HG03558 (cell line): ENCODE data around the gene MAPT.
"Not testable (repeated sequence)": the region's sequence is repeated elsewhere in the genome, so short reads cannot be mapped to it uniquely, and the experiment has no call there.

ENCODE experiments used
- ATAC-seq: cut with Tn5 transposase; IDR thresholded peaks from one replicate; pipeline ENCODE4 v1.9.1; 2021; ENCODE audit warnings: moderate number of reproducible peaks; ENCODE audit not compliant: unreplicated experiment; ENCODE audit errors: extremely low read depth

The MAPT gene

DNA sequence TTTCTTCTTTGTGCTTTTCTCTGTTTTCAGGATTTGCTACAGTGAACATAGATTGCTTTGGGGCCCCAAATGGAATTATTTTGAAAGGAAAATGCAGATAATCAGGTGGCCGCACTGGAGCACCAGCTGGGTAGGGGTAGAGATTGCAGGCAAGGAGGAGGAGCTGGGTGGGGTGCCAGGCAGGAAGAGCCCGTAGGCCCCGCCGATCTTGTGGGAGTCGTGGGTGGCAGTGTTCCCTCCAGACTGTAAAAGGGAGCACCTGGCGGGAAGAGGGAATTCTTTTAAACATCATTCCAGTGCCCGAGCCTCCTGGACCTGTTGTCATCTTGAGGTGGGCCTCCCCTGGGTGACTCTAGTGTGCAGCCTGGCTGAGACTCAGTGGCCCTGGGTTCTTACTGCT lies 105.9 kb downstream of the MAPT start:
- no peak for ATAC-seq

DNA sequence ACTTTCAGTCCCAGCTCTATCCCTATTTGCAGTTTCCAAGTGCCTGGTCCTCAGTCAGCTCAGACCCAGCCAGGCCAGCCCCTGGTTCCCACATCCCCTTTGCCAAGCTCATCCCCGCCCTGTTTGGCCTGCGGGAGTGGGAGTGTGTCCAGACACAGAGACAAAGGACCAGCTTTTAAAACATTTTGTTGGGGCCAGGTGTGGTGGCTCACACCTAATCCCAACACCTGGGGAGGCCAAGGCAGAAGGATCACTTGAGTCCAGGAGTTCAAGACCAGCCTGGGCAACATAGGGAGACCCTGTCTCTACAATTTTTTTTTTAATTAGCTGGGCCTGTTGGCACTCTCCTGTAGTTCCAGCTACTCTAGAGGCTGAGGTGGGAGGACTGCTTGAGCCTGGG lies 106.4 kb downstream of the MAPT start:
- no peak for ATAC-seq

DNA sequence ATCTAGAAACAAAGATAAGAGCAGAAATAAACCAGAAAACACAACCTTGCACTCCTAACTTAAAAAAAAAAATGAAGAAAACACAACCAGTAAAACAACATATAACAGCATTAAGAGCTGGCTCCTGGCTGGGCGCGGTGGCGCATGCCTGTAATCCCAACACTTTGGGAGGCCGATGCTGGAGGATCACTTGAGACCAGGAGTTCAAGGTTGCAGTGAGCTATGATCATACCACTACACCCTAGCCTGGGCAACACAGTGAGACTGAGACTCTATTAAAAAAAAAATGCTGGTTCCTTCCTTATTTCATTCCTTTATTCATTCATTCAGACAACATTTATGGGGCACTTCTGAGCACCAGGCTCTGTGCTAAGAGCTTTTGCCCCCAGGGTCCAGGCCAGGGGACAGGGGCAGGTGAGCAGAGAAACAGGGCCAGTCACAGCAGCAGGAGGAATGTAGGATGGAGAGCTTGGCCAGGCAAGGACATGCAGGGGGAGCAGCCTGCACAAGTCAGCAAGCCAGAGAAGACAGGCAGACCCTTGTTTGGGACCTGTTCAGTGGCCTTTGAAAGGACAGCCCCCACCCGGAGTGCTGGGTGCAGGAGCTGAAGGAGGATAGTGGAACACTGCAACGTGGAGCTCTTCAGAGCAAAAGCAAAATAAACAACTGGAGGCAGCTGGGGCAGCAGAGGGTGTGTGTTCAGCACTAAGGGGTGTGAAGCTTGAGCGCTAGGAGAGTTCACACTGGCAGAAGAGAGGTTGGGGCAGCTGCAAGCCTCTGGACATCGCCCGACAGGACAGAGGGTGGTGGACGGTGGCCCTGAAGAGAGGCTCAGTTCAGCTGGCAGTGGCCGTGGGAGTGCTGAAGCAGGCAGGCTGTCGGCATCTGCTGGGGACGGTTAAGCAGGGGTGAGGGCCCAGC lies 107.3 kb downstream of the MAPT start:
- no peak for ATAC-seq

DNA sequence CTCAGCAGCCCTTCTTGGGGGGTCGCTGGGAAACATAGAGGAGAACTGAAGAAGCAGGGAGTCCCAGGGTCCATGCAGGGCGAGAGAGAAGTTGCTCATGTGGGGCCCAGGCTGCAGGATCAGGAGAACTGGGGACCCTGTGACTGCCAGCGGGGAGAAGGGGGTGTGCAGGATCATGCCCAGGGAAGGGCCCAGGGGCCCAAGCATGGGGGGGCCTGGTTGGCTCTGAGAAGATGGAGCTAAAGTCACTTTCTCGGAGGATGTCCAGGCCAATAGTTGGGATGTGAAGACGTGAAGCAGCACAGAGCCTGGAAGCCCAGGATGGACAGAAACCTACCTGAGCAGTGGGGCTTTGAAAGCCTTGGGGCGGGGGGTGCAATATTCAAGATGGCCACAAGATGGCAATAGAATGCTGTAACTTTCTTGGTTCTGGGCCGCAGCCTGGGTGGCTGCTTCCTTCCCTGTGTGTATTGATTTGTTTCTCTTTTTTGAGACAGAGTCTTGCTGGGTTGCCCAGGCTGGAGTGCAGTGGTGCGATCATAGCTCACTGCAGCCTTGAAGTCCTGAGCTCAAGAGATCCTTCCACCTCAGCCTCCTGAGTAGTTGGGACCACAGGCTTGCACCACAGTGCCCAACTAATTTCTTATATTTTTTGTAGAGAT lies 108.1 kb downstream of the MAPT start:
- ATAC-seq = no peak

DNA sequence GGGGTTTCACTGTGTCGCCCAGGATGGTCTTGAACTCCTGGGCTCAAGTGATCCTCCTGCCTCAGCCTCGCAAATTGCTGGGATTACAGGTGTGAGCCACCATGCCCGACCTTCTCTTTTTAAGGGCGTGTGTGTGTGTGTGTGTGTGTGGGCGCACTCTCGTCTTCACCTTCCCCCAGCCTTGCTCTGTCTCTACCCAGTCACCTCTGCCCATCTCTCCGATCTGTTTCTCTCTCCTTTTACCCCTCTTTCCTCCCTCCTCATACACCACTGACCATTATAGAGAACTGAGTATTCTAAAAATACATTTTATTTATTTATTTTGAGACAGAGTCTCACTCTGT lies 108.6 kb downstream of the MAPT start:
- no peak for ATAC-seq

DNA sequence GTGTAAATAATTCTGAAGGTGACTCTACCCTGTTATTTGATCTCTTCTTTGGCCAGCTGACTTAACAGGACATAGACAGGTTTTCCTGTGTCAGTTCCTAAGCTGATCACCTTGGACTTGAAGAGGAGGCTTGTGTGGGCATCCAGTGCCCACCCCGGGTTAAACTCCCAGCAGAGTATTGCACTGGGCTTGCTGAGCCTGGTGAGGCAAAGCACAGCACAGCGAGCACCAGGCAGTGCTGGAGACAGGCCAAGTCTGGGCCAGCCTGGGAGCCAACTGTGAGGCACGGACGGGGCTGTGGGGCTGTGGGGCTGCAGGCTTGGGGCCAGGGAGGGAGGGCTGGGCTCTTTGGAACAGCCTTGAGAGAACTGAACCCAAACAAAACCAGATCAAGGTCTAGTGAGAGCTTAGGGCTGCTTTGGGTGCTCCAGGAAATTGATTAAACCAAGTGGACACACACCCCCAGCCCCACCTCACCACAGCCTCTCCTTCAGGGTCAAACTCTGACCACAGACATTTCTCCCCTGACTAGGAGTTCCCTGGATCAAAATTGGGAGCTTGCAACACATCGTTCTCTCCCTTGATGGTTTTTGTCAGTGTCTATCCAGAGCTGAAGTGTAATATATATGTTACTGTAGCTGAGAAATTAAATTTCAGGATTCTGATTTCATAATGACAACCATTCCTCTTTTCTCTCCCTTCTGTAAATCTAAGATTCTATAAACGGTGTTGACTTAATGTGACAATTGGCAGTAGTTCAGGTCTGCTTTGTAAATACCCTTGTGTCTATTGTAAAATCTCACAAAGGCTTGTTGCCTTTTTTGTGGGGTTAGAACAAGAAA lies 109.8 kb downstream of the MAPT start:
- no peak for ATAC-seq

DNA sequence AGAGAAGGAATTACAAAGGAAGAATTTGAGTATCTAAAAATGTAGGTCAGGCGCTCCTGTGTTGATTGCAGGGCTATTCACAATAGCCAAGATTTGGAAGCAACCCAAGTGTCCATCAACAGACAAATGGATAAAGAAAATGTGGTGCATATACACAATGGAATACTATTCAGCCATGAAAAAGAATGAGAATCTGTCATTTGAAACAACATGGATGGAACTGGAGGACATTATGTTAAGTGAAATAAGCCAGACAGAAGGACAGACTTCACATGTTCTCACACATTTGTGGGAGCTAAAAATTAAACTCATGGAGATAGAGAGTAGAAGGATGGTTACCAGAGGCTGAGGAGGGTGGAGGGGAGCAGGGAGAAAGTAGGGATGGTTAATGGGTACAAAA lies 111.7 kb downstream of the MAPT start:
- ATAC-seq = not testable (repeated sequence)

DNA sequence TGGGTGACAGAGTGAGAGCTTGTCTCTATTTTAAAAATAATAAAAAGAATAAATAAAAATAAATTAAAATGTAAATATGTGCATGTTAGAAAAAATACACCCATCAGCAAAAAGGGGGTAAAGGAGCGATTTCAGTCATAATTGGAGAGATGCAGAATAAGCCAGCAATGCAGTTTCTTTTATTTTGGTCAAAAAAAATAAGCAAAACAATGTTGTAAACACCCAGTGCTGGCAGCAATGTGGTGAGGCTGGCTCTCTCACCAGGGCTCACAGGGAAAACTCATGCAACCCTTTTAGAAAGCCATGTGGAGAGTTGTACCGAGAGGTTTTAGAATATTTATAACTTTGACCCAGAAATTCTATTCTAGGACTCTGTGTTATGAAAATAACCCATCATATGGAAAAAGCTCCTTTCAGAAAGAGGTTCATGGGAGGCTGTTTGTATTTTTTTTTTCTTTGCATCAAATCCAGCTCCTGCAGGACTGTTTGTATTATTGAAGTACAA lies 113.2 kb downstream of the MAPT start:
- no peak for ATAC-seq

DNA sequence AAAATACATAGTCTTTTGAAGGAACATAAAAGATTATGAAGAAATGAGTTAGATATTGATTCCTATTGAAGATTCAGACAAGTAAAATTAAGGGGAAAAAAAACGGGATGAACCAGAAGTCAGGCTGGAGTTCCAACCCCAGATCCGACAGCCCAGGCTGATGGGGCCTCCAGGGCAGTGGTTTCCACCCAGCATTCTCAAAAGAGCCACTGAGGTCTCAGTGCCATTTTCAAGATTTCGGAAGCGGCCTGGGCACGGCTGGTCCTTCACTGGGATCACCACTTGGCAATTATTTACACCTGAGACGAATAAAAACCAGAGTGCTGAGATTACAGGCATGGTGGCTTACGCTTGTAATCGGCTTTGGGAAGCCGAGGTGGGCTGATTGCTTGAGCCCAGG lies 114.2 kb downstream of the MAPT start:
- ATAC-seq = no peak

DNA sequence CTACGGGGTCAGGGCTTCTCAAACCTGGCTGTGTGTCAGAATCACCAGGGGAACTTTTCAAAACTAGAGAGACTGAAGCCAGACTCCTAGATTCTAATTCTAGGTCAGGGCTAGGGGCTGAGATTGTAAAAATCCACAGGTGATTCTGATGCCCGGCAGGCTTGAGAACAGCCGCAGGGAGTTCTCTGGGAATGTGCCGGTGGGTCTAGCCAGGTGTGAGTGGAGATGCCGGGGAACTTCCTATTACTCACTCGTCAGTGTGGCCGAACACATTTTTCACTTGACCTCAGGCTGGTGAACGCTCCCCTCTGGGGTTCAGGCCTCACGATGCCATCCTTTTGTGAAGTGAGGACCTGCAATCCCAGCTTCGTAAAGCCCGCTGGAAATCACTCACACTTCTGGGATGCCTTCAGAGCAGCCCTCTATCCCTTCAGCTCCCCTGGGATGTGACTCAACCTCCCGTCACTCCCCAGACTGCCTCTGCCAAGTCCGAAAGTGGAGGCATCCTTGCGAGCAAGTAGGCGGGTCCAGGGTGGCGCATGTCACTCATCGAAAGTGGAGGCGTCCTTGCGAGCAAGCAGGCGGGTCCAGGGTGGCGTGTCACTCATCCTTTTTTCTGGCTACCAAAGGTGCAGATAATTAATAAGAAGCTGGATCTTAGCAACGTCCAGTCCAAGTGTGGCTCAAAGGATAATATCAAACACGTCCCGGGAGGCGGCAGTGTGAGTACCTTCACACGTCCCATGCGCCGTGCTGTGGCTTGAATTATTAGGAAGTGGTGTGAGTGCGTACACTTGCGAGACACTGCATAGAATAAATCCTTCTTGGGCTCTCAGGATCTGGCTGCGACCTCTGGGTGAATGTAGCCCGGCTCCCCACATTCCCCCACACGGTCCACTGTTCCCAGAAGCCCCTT lies 115.6 kb downstream of the MAPT start:
- no peak for ATAC-seq

DNA sequence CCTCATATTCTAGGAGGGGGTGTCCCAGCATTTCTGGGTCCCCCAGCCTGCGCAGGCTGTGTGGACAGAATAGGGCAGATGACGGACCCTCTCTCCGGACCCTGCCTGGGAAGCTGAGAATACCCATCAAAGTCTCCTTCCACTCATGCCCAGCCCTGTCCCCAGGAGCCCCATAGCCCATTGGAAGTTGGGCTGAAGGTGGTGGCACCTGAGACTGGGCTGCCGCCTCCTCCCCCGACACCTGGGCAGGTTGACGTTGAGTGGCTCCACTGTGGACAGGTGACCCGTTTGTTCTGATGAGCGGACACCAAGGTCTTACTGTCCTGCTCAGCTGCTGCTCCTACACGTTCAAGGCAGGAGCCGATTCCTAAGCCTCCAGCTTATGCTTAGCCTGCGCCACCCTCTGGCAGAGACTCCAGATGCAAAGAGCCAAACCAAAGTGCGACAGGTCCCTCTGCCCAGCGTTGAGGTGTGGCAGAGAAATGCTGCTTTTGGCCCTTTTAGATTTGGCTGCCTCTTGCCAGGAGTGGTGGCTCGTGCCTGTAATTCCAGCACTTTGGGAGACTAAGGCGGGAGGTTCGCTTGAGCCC lies 116.3 kb downstream of the MAPT start:
- ATAC-seq = no peak

DNA sequence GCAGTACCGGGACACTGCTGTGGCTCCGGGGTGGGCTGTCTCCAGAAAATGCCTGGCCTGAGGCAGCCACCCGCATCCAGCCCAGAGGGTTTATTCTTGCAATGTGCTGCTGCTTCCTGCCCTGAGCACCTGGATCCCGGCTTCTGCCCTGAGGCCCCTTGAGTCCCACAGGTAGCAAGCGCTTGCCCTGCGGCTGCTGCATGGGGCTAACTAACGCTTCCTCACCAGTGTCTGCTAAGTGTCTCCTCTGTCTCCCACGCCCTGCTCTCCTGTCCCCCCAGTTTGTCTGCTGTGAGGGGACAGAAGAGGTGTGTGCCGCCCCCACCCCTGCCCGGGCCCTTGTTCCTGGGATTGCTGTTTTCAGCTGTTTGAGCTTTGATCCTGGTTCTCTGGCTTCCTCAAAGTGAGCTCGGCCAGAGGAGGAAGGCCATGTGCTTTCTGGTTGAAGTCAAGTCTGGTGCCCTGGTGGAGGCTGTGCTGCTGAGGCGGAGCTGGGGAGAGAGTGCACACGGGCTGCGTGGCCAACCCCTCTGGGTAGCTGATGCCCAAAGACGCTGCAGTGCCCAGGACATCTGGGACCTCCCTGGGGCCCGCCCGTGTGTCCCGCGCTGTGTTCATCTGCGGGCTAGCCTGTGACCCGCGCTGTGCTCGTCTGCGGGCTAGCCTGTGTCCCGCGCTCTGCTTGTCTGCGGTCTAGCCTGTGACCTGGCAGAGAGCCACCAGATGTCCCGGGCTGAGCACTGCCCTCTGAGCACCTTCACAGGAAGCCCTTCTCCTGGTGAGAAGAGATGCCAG lies 117.6 kb downstream of the MAPT start:
- ATAC-seq = no peak

DNA sequence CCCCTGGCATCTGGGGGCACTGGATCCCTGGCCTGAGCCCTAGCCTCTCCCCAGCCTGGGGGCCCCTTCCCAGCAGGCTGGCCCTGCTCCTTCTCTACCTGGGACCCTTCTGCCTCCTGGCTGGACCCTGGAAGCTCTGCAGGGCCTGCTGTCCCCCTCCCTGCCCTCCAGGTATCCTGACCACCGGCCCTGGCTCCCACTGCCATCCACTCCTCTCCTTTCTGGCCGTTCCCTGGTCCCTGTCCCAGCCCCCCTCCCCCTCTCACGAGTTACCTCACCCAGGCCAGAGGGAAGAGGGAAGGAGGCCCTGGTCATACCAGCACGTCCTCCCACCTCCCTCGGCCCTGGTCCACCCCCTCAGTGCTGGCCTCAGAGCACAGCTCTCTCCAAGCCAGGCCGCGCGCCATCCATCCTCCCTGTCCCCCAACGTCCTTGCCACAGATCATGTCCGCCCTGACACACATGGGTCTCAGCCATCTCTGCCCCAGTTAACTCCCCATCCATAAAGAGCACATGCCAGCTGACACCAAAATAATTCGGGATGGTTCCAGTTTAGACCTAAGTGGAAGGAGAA lies 118.2 kb downstream of the MAPT start:
- no peak for ATAC-seq

DNA sequence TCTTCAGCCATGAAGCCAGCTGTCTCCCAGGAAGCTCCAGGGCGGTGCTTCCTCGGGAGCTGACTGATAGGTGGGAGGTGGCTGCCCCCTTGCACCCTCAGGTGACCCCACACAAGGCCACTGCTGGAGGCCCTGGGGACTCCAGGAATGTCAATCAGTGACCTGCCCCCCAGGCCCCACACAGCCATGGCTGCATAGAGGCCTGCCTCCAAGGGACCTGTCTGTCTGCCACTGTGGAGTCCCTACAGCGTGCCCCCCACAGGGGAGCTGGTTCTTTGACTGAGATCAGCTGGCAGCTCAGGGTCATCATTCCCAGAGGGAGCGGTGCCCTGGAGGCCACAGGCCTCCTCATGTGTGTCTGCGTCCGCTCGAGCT lies 118.8 kb downstream of the MAPT start:
- no peak for ATAC-seq

DNA sequence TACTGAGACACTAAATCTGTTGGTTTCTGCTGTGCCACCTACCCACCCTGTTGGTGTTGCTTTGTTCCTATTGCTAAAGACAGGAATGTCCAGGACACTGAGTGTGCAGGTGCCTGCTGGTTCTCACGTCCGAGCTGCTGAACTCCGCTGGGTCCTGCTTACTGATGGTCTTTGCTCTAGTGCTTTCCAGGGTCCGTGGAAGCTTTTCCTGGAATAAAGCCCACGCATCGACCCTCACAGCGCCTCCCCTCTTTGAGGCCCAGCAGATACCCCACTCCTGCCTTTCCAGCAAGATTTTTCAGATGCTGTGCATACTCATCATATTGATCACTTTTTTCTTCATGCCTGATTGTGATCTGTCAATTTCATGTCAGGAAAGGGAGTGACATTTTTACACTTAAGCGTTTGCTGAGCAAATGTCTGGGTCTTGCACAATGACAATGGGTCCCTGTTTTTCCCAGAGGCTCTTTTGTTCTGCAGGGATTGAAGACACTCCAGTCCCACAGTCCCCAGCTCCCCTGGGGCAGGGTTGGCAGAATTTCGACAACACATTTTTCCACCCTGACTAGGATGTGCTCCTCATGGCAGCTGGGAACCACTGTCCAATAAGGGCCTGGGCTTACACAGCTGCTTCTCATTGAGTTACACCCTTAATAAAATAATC lies 119.3 kb downstream of the MAPT start:
- no peak for ATAC-seq

DNA sequence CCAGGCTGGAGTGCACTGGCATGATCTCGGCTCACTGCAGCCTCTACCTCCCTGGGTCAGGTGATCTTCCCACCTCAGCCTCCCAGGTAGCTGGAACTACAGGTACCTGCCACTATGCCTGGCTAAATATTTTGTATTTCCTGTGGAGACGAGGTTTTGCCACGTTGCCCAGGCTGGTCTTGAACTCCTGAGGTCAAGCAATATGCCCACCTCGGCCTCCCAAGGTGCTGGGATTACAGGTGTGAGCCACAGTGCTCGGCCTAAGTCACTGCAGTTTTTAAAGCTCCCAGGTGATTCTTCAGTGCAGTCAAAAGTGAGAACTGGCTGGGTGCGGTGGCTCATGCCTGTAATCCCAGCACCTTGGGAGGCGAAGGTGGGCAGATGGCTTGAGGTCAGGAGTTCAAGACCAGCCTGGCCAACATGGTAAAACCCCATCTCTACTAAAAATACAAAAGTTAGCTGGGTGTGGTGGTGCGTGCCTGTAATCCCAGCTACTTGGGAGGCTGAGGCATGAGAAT lies 125.1 kb downstream of the MAPT start:
- ATAC-seq = not testable (repeated sequence)

DNA sequence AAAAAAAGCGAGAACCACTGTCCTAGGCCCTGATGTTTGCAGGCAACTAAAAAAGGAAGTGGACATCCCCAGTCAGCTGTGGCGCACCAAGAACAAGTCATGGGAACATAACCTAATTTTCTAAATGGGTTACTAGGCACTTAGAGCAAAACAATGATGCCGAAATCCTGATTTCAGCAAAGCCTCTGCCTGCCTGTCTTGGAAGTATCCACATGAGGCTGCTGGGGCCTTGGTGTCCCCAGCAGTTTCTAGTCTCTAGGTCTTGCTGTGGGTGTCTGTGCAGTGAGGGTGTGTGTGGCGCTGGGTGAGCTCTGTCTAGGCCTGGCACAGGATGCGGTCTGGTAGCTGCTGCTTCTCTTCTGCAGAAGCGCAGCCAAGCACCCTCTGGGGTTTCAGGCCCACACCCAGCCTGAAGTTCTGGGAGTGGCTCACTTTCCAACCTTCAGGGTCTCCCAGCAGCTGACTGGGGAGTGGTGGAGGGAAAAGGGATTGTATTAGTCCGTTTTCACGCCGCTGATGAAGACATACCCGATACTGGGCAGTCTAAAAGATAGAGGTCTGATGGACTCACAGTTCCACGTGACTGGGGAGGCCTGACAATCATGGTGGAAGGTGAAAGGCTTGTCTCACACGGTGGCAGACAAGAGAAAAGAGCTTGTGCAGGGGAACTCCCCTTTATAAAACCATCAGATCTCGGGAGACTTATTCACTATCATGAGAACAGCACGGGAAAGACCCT lies 125.8 kb downstream of the MAPT start:
- ATAC-seq = no peak
